Measurements from ENCODE around the gene NAMPT. TPM values are rescaled to one million over a fixed set of nuclear protein-coding genes. Genes with fewer than 3 reads are reported as not detected.

Gene NAMPT
- total RNA-seq, 1 experiment from 2014 or later = 364 TPM

DNA sequence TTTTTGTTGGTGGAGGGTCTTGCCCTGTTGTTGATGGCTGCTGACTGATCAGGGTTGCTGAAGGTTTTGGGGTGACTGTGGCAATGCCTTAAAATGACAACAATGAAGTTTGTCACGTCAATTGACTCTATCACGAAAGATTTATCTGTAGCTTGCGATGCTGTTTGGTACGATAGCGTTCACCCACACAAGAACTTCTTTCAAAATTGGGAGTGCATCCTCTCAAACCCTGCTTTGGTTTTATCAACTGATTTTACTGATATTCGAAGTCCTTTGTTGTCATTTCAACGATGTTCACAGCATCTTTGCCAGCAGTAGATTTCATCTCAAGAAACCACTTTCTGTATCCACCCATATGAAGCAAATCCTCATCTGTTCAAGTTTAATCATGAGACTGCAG lies 26.0 kb downstream of the NAMPT start:
- DNase-seq = no peak
- TF ChIP-seq, protein P1, sequence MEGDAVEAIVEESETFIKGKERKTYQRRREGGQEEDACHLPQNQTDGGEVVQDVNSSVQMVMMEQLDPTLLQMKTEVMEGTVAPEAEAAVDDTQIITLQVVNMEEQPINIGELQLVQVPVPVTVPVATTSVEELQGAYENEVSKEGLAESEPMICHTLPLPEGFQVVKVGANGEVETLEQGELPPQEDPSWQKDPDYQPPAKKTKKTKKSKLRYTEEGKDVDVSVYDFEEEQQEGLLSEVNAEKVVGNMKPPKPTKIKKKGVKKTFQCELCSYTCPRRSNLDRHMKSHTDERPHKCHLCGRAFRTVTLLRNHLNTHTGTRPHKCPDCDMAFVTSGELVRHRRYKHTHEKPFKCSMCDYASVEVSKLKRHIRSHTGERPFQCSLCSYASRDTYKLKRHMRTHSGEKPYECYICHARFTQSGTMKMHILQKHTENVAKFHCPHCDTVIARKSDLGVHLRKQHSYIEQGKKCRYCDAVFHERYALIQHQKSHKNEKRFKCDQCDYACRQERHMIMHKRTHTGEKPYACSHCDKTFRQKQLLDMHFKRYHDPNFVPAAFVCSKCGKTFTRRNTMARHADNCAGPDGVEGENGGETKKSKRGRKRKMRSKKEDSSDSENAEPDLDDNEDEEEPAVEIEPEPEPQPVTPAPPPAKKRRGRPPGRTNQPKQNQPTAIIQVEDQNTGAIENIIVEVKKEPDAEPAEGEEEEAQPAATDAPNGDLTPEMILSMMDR (IDR thresholded peaks at IDR 0.05; ENCODE audit: unreplicated experiment) = no peak
- Mint-ChIP-seq H3K27ac (ENCODE audit: unreplicated experiment) (peak overlapping the region; percentile 62), H3K4me3 (ENCODE audit: low read depth, unreplicated experiment) (no peak overlapping the region), H3K27me3 (ENCODE audit: unreplicated experiment) (no peaks in the 10 kb centered on the region), H3K36me3 (ENCODE audit: insufficient read depth, unreplicated experiment) (peaks cover 95% of the 10 kb centered on the region), H3K9me3 (ENCODE audit: low read depth, unreplicated experiment) (no peaks in the 10 kb centered on the region), H3K4me1 (ENCODE audit: low read depth, unreplicated experiment) (peaks cover 32% of the 10 kb centered on the region)
- no TSS peak for BruUV-seq (replicated peaks)
- CTCF ChIA-PET = no interaction called here
- intact Hi-C loops (cut with micrococcal nuclease; ENCODE audit: unreplicated experiment) = loop anchor here (2.0 to 5.0 kb wide), 3 partner anchors 14 to 204 kb away; no protein-coding TSS in a partner anchor

- CTCF ChIA-PET = interaction anchor here (0.7 kb wide), 1 partner anchor 34 kb away, joined by 4 read pairs; no protein-coding TSS in a partner anchor
- intact Hi-C loops (cut with micrococcal nuclease; ENCODE audit: unreplicated experiment) = loop anchor here (2.0 to 5.0 kb wide), 3 partner anchors 15 to 205 kb away; no protein-coding TSS in a partner anchor
- Mint-ChIP-seq H3K27me3 (ENCODE audit: unreplicated experiment) (no peaks in the 10 kb centered on the region), H3K27ac (ENCODE audit: unreplicated experiment) (peak overlapping the region; percentile 8), H3K9me3 (ENCODE audit: low read depth, unreplicated experiment) (no peaks in the 10 kb centered on the region), H3K4me1 (ENCODE audit: low read depth, unreplicated experiment) (peaks cover 27% of the 10 kb centered on the region), H3K4me3 (ENCODE audit: low read depth, unreplicated experiment) (no peak overlapping the region), H3K36me3 (ENCODE audit: insufficient read depth, unreplicated experiment) (peaks cover 95% of the 10 kb centered on the region)
- TF ChIP-seq, protein P1 (IDR thresholded peaks at IDR 0.05; ENCODE audit: unreplicated experiment) = no peak
- no peak for DNase-seq
- BruUV-seq (replicated peaks) = no TSS peak
These were observed 27.0 kb downstream of the NAMPT start for GRCh38 chr7:106257752-106258151.

DNA sequence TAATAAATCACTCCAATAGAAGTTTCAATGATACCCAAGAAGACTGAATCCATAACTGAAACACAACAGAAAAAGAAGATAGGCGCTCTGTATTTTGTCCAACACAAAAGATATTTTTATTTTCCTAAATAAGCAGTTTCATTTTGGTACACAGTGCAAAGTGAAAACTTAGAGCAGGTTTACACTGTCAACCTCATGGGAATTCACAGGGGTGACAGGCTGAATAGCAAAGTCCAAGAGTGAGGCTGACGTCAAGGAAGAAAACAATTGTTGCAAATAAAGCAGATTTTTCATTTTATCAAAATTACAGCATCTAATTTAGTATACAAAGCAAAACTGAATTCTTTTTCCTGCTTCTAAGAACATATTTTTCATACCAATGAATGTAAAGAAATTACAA lies 28.6 kb downstream of the NAMPT start:
- TF ChIP-seq, protein P1 (IDR thresholded peaks at IDR 0.05; ENCODE audit: unreplicated experiment) = no peak
- peak overlapping the region; percentile 69 for H3K27ac Mint-ChIP-seq (ENCODE audit: unreplicated experiment)
- no peaks in the 10 kb centered on the region for H3K27me3 Mint-ChIP-seq (ENCODE audit: unreplicated experiment)
- intact Hi-C loops (cut with micrococcal nuclease; ENCODE audit: unreplicated experiment) = loop anchor here (5.0 kb wide), 2 partner anchors 79 to 206 kb away; no protein-coding TSS in a partner anchor
- no peak overlapping the region for H3K4me3 Mint-ChIP-seq (ENCODE audit: low read depth, unreplicated experiment)
- H3K4me1 Mint-ChIP-seq (ENCODE audit: low read depth, unreplicated experiment) = peaks cover 20% of the 10 kb centered on the region
- BruUV-seq (replicated peaks) = no TSS peak
- CTCF ChIA-PET = no interaction called here
- DNase-seq = no peak
- H3K9me3 Mint-ChIP-seq (ENCODE audit: low read depth, unreplicated experiment) = no peaks in the 10 kb centered on the region
- peaks cover 96% of the 10 kb centered on the region for H3K36me3 Mint-ChIP-seq (ENCODE audit: insufficient read depth, unreplicated experiment)

GRCh38 chr7:106255246-106255645 lies 29.5 kb downstream of the NAMPT start:
- no TSS peak for BruUV-seq (replicated peaks)
- TF ChIP-seq, protein P1 (IDR thresholded peaks at IDR 0.05; ENCODE audit: unreplicated experiment) = no peak
- H3K4me1 Mint-ChIP-seq (ENCODE audit: low read depth, unreplicated experiment) = peaks cover 16% of the 10 kb centered on the region
- CTCF ChIA-PET = no interaction called here
- H3K36me3 Mint-ChIP-seq (ENCODE audit: insufficient read depth, unreplicated experiment) = peaks cover 93% of the 10 kb centered on the region
- H3K27me3 Mint-ChIP-seq (ENCODE audit: unreplicated experiment) = no peaks in the 10 kb centered on the region
- H3K9me3 Mint-ChIP-seq (ENCODE audit: low read depth, unreplicated experiment) = no peaks in the 10 kb centered on the region
- no peak overlapping the region for H3K4me3 Mint-ChIP-seq (ENCODE audit: low read depth, unreplicated experiment)
- no peak for DNase-seq
- intact Hi-C loops (cut with micrococcal nuclease; ENCODE audit: unreplicated experiment) = loop anchor here (5.0 kb wide), 2 partner anchors 78 to 207 kb away; no protein-coding TSS in a partner anchor
- peak overlapping the region; percentile 69 for H3K27ac Mint-ChIP-seq (ENCODE audit: unreplicated experiment)

All from Calu3 (cell line).